SK-N-SH (cell line): Measurements from ENCODE around the gene FAM228B. TPM values are rescaled to one million over a fixed set of nuclear protein-coding genes. Genes with fewer than 3 reads are reported as not detected.

Source experiments
- CTCF ChIA-PET: fragments of 300-600, 350-600 bp; formaldehyde crosslinking; extraction: SDS; loops from one replicate; lab custom pipeline; 2021; lab: Yijun Ruan, JAX
- POLR2A ChIA-PET: fragments of 350-600 bp; sonication (Branson Sonifier 250); formaldehyde crosslinking; extraction: SDS; loops from one replicate; lab custom pipeline; 2020; ENCODE audit warnings: antibody characterized with exemption, inconsistent platforms; lab: Yijun Ruan, JAX
- DNase-seq: peaks from one replicate; pipeline ENCODE4 v3.0.0; 2012
- H2AFZ ChIP-seq: fragments of 200-600 bp; sonication (generic); 2 replicates; pipeline ENCODE4 v1.8.1; 2016; ENCODE audit warnings: antibody characterized with exemption, mild to moderate bottlenecking, low read depth
- H3F3A ChIP-seq: fragments of 200-600 bp; sonication (generic); replicated peaks from 2 replicates; pipeline ENCODE3; 2016; ENCODE audit warnings: antibody characterized with exemption, mild to moderate bottlenecking; ENCODE audit not compliant: insufficient read depth
- H3K27ac ChIP-seq, 2 experiments: fragments of 200-500 bp in 1 of 2; fragments of 200-600 bp in 1 of 2; sonication (Bioruptor generic) in 1 of 2; sonication (generic), shearing (Covaris generic) in 1 of 2; 2 replicates each; pipeline versions ENCODE4 v1.5.1 to v1.6.1; 2014 to 2016; ENCODE audit warnings: low read depth in 2 of 2, inconsistent platforms in 1 of 2, low read length in 1 of 2, mild to moderate bottlenecking in 1 of 2, mixed read lengths in 1 of 2
- H3K27me3 ChIP-seq: fragments of 200-600 bp; sonication (generic), shearing (Covaris generic); 2 replicates; pipeline ENCODE4 v1.6.1; 2016; ENCODE audit warnings: mixed run types; ENCODE audit not compliant: insufficient read depth
- H3K36me3 ChIP-seq, 2 experiments: fragments of 200-500 bp in 1 of 2; fragments of 200-600 bp in 1 of 2; sonication (Bioruptor generic) in 1 of 2; sonication (generic) in 1 of 2; replicated peaks in 1 of 2; 2 replicates each; pipeline versions ENCODE3 to v1.5.1; 2014 to 2016; ENCODE audit warnings: low read length in 1 of 2, mild to moderate bottlenecking in 1 of 2; ENCODE audit not compliant: insufficient read depth in 2 of 2, control insufficient read depth in 1 of 2
- H3K4me1 ChIP-seq, 2 experiments: fragments of 200-500 bp in 1 of 2; fragments of 200-600 bp in 1 of 2; sonication (Bioruptor generic) in 1 of 2; sonication (generic), shearing (Covaris generic) in 1 of 2; 2 replicates each; pipeline versions ENCODE4 v1.5.1 to v1.6.1; 2014 to 2016; ENCODE audit warnings: low read depth in 1 of 2, low read length in 1 of 2, mixed run types in 1 of 2; ENCODE audit not compliant: insufficient read depth in 2 of 2, control insufficient read depth in 1 of 2
- H3K4me2 ChIP-seq: fragments of 200-600 bp; sonication (generic), shearing (Covaris generic); 2 replicates; pipeline ENCODE4 v1.6.1; 2017; ENCODE audit warnings: mixed run types
- H3K4me3 ChIP-seq, 2 experiments: fragments of 200-500 bp in 1 of 2; fragments of 200-600 bp in 1 of 2; sonication (Bioruptor generic) in 1 of 2; sonication (generic), shearing (Covaris generic) in 1 of 2; 2 replicates each; pipeline versions ENCODE4 v1.5.1 to v1.8.1; 2014 to 2016; ENCODE audit warnings: low read depth in 2 of 2, inconsistent platforms in 1 of 2, low read length in 1 of 2, mild to moderate bottlenecking in 1 of 2, mixed read lengths in 1 of 2, moderate library complexity in 1 of 2
- H3K79me2 ChIP-seq: fragments of 200-600 bp; sonication (generic); 2 replicates; pipeline ENCODE4 v1.8.1; 2017; ENCODE audit warnings: mild to moderate bottlenecking; ENCODE audit not compliant: insufficient read depth
- H3K9ac ChIP-seq: fragments of 200-600 bp; sonication (generic); 2 replicates; pipeline ENCODE4 v1.6.1; 2017; ENCODE audit warnings: mixed run types
- H3K9me2 ChIP-seq: fragments of 200-600 bp; sonication (generic); 2 replicates; pipeline ENCODE4 v1.6.1; 2017; ENCODE audit warnings: mixed run types
- H3K9me3 ChIP-seq: fragments of 200-600 bp; sonication (generic); 2 replicates; pipeline ENCODE4 v1.6.1; 2017; ENCODE audit warnings: mixed run types, mild to moderate bottlenecking, moderate library complexity
- H4K20me1 ChIP-seq: fragments of 200-600 bp; sonication (generic); 2 replicates; pipeline ENCODE4 v1.6.1; 2017; ENCODE audit warnings: mild to moderate bottlenecking, mixed run types; ENCODE audit not compliant: insufficient read depth
- CHD2 ChIP-seq: fragments of 150-350 bp; IDR thresholded peaks from 2 replicates; pipeline ENCODE4 v1.6.1; 2018; ENCODE audit warnings: low read length; ENCODE audit not compliant: partially characterized antibody
- CTCF ChIP-seq: fragments of 200-600 bp; sonication (generic); IDR thresholded peaks from 2 replicates; pipeline ENCODE4 v1.6.1; 2017; ENCODE audit warnings: antibody characterized with exemption, mild to moderate bottlenecking, moderate library complexity
- ELF1 ChIP-seq: IDR thresholded peaks from 2 replicates; pipeline ENCODE4 v1.4.0; 2012
- EP300 ChIP-seq, 2 experiments: IDR thresholded peaks; 2 replicates each; pipeline versions ENCODE4 v1.4.0 to v1.6.1; 2012; ENCODE audit warnings: borderline replicate concordance in 1 of 2, low read depth in 1 of 2, low read length in 1 of 2
- FOSL2 ChIP-seq: IDR thresholded peaks from 2 replicates; pipeline ENCODE4 v1.4.0; 2012; ENCODE audit warnings: low read depth, mild to moderate bottlenecking, moderate library complexity, borderline replicate concordance
- FOXJ3 ChIP-seq: sonication (generic); formaldehyde crosslinking; IDR thresholded peaks from 2 replicates; pipeline ENCODE4 v1.5.1; 2020; ENCODE audit warnings: mild to moderate bottlenecking, missing genetic modification reagents
- FOXM1 ChIP-seq: IDR thresholded peaks from 2 replicates; pipeline ENCODE4 v1.4.0; 2012; ENCODE audit warnings: low read depth, mild to moderate bottlenecking
- GABPA ChIP-seq: IDR thresholded peaks from 2 replicates; pipeline ENCODE4 v1.4.0; 2012; ENCODE audit warnings: low read depth, mild to moderate bottlenecking
- GATA2 ChIP-seq: sonication (generic); formaldehyde crosslinking; IDR thresholded peaks from 2 replicates; pipeline ENCODE4 v1.5.0; 2020; ENCODE audit warnings: mild to moderate bottlenecking, missing genetic modification reagents
- JUND ChIP-seq: IDR thresholded peaks from 2 replicates; pipeline ENCODE4 v1.4.0; 2012
- MAX ChIP-seq: IDR thresholded peaks from 2 replicates; pipeline ENCODE4 v1.4.0; 2012; ENCODE audit warnings: low read depth
- MEF2A ChIP-seq: IDR thresholded peaks from 2 replicates; pipeline ENCODE4 v1.4.0; 2012; ENCODE audit warnings: low read depth, borderline replicate concordance
- MXI1 ChIP-seq: IDR thresholded peaks from 2 replicates; pipeline ENCODE4 v1.6.1; 2012; ENCODE audit warnings: mild to moderate bottlenecking, low read depth, low read length, improper control_type of control experiment
- NFIC ChIP-seq: IDR thresholded peaks from 2 replicates; pipeline ENCODE4 v1.4.0; 2012; ENCODE audit warnings: borderline replicate concordance
- NRF1 ChIP-seq: IDR thresholded peaks from 2 replicates; pipeline ENCODE4 v1.6.1; 2012; ENCODE audit warnings: low read depth, mild to moderate bottlenecking, low read length
- POLR2AphosphoS5 ChIP-seq: IDR thresholded peaks from 2 replicates; pipeline ENCODE4 v1.6.1; 2012; ENCODE audit warnings: low read depth, low read length
- REST ChIP-seq: IDR thresholded peaks from 2 replicates; pipeline ENCODE4 v1.6.1; 2012; ENCODE audit warnings: mild to moderate bottlenecking, low read depth, low read length, moderate library complexity
- SIN3A ChIP-seq: IDR thresholded peaks from 2 replicates; pipeline ENCODE4 v1.6.1; 2012; ENCODE audit warnings: low read depth, mild to moderate bottlenecking, low read length, moderate library complexity, borderline replicate concordance
- TAF1 ChIP-seq: IDR thresholded peaks from 2 replicates; pipeline ENCODE4 v1.6.1; 2012; ENCODE audit warnings: low read depth, mild to moderate bottlenecking, low read length, moderate library complexity, borderline replicate concordance
- TCF12 ChIP-seq: IDR thresholded peaks from 2 replicates; pipeline ENCODE4 v1.4.0; 2012
- TEAD4 ChIP-seq: IDR thresholded peaks from 2 replicates; pipeline ENCODE4 v1.4.0; 2012; ENCODE audit warnings: mild to moderate bottlenecking, borderline replicate concordance; ENCODE audit not compliant: insufficient read depth
- USF2 ChIP-seq: fragments of 150-350 bp; IDR thresholded peaks from 2 replicates; pipeline ENCODE4 v1.6.1; 2017; ENCODE audit warnings: antibody characterized with exemption, low read length, low read depth, borderline replicate concordance
- YY1 ChIP-seq: IDR thresholded peaks from 2 replicates; pipeline ENCODE4 v1.4.0; 2012; ENCODE audit warnings: low read depth, mild to moderate bottlenecking
- ZBTB33 ChIP-seq: IDR thresholded peaks from 2 replicates; pipeline ENCODE4 v1.4.0; 2012; ENCODE audit warnings: low read depth, borderline replicate concordance
- WGBS: methylation state at CpG from one replicate; pipeline ENCODE4 v1.1.6; 2017; ENCODE audit warnings: low lambda C conversion rate; 5-methylcytosine and 5-hydroxymethylcytosine counted together
- polyA plus RNA-seq, 3 experiments: library from polyadenylated mRNA; depleted of rRNA; stranded (reverse); fragments of >200 nt; gene quantifications; 2 replicates each; pipeline ENCODE4 v1.2.3, GENCODE V29; 2012

The FAM228B gene
- 5.3 and 6.8 TPM in 2 replicates for polyA plus RNA-seq (2012; rRNA removed)
- polyA plus RNA-seq (2012; cell fraction: cytosol; rRNA removed): 7.4 and 7.6 TPM in 2 replicates
- 10.1 and 15.6 TPM in 2 replicates for polyA plus RNA-seq (2012; cell fraction: nucleus; rRNA removed)

- H3K4me3 ChIP-seq: peak within 1 kb of the TSS; percentile 61 to 74
- no peaks in the 10 kb centered on the region for H3K27me3 ChIP-seq
- peak within 1 kb of the TSS; percentile 98 for H2AFZ ChIP-seq
- peaks cover 12% of the 10 kb centered on the region; the same call in 1 of the 2 replicates for H3K79me2 ChIP-seq
- H3K9me2 ChIP-seq: no peaks in the 10 kb centered on the region
- DNase-seq: peak; percentile 96
- H3K27ac ChIP-seq: peak within 1 kb of the TSS; percentile 82 to 91
- WGBS: 0% methylated on average over 19 of the region's 103 CpGs
- H3K4me1 ChIP-seq: peaks cover 5 to 17% of the 10 kb centered on the region in 2 experiments; a peak in 3 of 4 replicates
- peaks cover 35% of the 10 kb centered on the region for H3F3A ChIP-seq
- no peaks in the 10 kb centered on the region for H3K36me3 ChIP-seq
- H3K9me3 ChIP-seq: no peaks in the 10 kb centered on the region
- peak within 1 kb of the TSS; percentile 86 for H3K9ac ChIP-seq
- POLR2A ChIA-PET: interaction anchor here (0.9 to 4.5 kb wide), 4 partner anchors 13 to 197 kb away, joined by 3 to 28 read pairs (median 6); partner anchors contain the start of genes SF3B6 and TP53I3
- H4K20me1 ChIP-seq: no peaks in the 10 kb centered on the region
- peak within 1 kb of the TSS; percentile 87 for H3K4me2 ChIP-seq
- CTCF ChIA-PET: interaction anchor here (0.9 to 3.5 kb wide), 6 partner anchors 10 to 89 kb away, joined by 3 to 31 read pairs (median 4); partner anchors contain the start of gene TP53I3
- TF ChIP-seq SIN3A (no peak), TEAD4 (no peak), CHD2 (peak; percentile 18), FOXJ3 (CRISPR knock-in tag) (peak; percentile 59; the same call in 1 of the 2 replicates), JUND (no peak), MAX (peak; percentile 54; the same call in 1 of the 2 replicates), REST (peak; percentile 27; the same call in 1 of the 2 replicates), NFIC (no peak), USF2 (no peak), NRF1 (peak; percentile 78), ZBTB33 (no peak), TCF12 (no peak), POLR2AphosphoS5 (peak; percentile 60), CTCF (no peak), GABPA (0 out of 2 replicates have a peak, but pooled peaks have one; percentile 26), YY1 (no peak), FOSL2 (no peak), GATA2 (0 out of 2 replicates have a peak, but pooled peaks have one; percentile 18), MXI1 (no peak; the same call in 1 of the 2 replicates), TAF1 (peak; percentile 48; the same call in 1 of the 2 replicates), ELF1 (no peak), FOXM1 (no peak), EP300 (IDR thresholded peaks at IDR 0.05; ENCODE audit: borderline replicate concordance in 1 of 2, low read depth in 1 of 2, low read length in 1 of 2) (no peak), MEF2A (no peak)
Measured at GRCh38 chr2:24123195-24123921, at the start of gene FAM228B, which contains the start of gene PFN4. Gene FAM228B, plus strand, starts transcription at chr2:24123469. Its CDS starts 893 bp downstream, at chr2:24124362. Gene PFN4, minus strand, starts transcription at chr2:24123334. Its CDS starts 799 bp downstream, at chr2:24122535.
